ENCODE data around the gene PDZRN3. TPM values are rescaled to one million over a fixed set of nuclear protein-coding genes. Genes with fewer than 3 reads are reported as not detected.
A peak's percentile ranks its signal among the peaks of the same experiment; 100 is the strongest.

The PDZRN3 gene
- polyA plus RNA-seq, 4 donors: 2.2 to 21.4 (median 14.1) TPM

DNA sequence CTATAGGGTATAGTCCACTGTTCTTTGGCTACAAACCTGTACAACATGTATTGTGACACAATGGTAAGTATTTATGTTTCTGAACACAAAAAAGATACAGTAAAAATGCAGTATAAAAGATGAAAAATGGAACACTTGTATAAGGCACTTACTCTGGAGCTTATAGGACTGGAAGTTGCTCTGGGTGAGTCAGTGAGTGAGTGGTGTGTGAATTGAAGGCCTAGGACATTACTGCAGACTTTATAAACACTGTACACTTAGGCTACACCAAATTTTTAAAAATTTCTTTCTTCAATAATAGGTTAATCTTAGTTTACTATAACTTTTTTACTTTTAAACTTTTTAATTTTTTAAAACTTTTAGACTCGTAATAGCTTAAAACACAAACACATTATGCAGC is 10.5 kb upstream of the PDZRN3 start:
- no peak overlapping the region for H3K4me3 ChIP-seq (ENCODE audit: low read depth in 1 of 3, low read length in 3 of 3)
- H3K4me1 ChIP-seq (ENCODE audit: control insufficient read depth in 3 of 3, insufficient read depth in 2 of 3, low read depth in 1 of 3, low read length in 2 of 3): no peaks in the 10 kb centered on the region
- FAIRE-seq (no peak), DNase-seq (no peak)
- 0 to 70% (median 0%) methylated on average over 1 of the region's 1 CpG for WGBS, 3 donors
- H3K9me3 ChIP-seq (ENCODE audit: control insufficient read depth in 2 of 2, insufficient read depth in 1 of 2, low read depth in 1 of 2, low read length in 1 of 2): no peaks in the 10 kb centered on the region
- H3K27me3 ChIP-seq (ENCODE audit: control insufficient read depth in 3 of 3, insufficient read depth in 3 of 3, low read length in 3 of 3): no peaks in the 10 kb centered on the region
- H3K27ac ChIP-seq (ENCODE audit: low read depth in 1 of 3, low read length in 2 of 3): no peak overlapping the region
- H3K36me3 ChIP-seq (ENCODE audit: control insufficient read depth in 3 of 3, insufficient read depth in 2 of 3, low read depth in 1 of 3, low read length in 3 of 3): no peaks in the 10 kb centered on the region

DNA sequence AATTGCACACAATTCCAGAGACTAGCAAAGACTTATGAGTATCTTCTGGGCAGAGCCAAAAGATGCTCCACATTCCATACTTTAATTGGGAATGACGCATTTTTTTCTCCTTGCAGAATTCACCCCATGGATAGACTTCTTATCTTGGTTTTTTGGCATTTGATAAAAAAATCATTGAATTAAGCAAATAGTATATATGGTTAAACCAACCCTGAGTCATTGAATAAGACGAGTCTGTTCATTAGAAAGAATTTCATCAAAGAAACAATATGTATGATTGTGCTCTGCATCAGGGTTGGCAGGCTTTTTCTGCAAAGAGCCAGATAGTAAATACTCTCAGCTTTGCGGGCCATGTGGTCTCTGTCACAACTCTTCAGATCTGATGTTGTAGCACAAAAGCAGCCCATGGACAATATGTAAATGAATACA is 9.2 kb upstream of the PDZRN3 start:
- Histone ChIP-seq H3K27ac (ENCODE audit: low read depth in 1 of 3, low read length in 2 of 3) (no peak overlapping the region), H3K4me1 (ENCODE audit: control insufficient read depth in 3 of 3, insufficient read depth in 2 of 3, low read depth in 1 of 3, low read length in 2 of 3) (no peaks in the 10 kb centered on the region), H3K9me3 (ENCODE audit: control insufficient read depth in 2 of 2, insufficient read depth in 1 of 2, low read depth in 1 of 2, low read length in 1 of 2) (no peaks in the 10 kb centered on the region), H3K4me3 (ENCODE audit: low read depth in 1 of 3, low read length in 3 of 3) (no peak overlapping the region), H3K27me3 (ENCODE audit: control insufficient read depth in 3 of 3, insufficient read depth in 3 of 3, low read length in 3 of 3) (no peaks in the 10 kb centered on the region), H3K36me3 (ENCODE audit: control insufficient read depth in 3 of 3, insufficient read depth in 2 of 3, low read depth in 1 of 3, low read length in 3 of 3) (no peaks in the 10 kb centered on the region)
- 79 to 92% (median 84%) methylated on average over 3 of the region's 3 CpGs for WGBS, 3 donors
- DNase-seq (no peak), FAIRE-seq (no peak)

DNA sequence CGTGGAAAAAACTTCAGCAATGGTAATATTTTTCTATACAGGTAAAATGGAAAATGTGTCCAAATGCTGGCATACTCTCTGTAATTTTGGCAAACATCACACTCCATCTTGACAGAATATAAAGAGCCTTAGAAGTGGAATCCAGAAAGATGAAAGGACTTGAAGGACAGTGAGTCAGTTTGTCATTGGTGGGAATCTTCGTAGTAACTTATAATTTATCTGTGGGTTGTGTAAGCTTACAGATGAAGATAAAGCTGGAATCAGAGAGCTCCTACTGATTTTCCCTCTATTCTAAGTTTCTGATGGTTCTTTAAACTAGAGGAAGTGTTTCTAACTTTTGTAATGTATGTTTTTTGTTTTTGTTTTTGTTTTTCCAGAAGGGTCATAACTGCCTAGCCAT is 8.7 kb upstream of the PDZRN3 start:
- Histone ChIP-seq H3K27ac (ENCODE audit: low read depth in 1 of 3, low read length in 2 of 3) (no peak overlapping the region), H3K9me3 (ENCODE audit: control insufficient read depth in 2 of 2, insufficient read depth in 1 of 2, low read depth in 1 of 2, low read length in 1 of 2) (no peaks in the 10 kb centered on the region), H3K36me3 (ENCODE audit: control insufficient read depth in 3 of 3, insufficient read depth in 2 of 3, low read depth in 1 of 3, low read length in 3 of 3) (no peaks in the 10 kb centered on the region), H3K4me3 (ENCODE audit: low read depth in 1 of 3, low read length in 3 of 3) (no peak overlapping the region), H3K4me1 (ENCODE audit: control insufficient read depth in 3 of 3, insufficient read depth in 2 of 3, low read depth in 1 of 3, low read length in 2 of 3) (no peaks in the 10 kb centered on the region), H3K27me3 (ENCODE audit: control insufficient read depth in 3 of 3, insufficient read depth in 3 of 3, low read length in 3 of 3) (no peaks in the 10 kb centered on the region)
- WGBS, 3 donors: 80 to 85% (median 84%) methylated on average over 2 of the region's 2 CpGs
- DNase-seq (no peak), FAIRE-seq (no peak)

DNA sequence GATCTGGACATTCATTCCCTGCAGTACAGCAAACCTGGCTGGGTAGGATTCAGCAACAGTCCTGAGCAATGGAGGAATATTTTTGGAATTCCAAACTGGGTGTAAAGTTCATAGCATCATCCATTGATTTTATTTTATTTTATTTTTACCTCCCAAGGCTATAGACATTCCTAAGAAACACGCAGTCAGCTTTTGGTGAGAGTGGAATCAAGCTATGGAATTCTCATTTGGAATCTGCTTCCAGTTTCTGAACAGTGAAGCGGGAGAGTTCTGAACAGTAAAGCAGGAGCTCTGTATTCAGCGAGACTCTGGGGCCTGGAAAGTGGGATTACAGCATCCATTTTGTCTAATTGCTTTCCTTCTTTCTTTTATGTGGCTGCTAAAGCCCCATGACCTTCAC is 1.4 kb upstream of the PDZRN3 start:
- WGBS, 3 donors: 82 to 84% (median 83%) methylated on average over 3 of the region's 3 CpGs
- no peak overlapping the region for H3K4me3 ChIP-seq (ENCODE audit: low read depth in 1 of 3, low read length in 3 of 3)

DNA sequence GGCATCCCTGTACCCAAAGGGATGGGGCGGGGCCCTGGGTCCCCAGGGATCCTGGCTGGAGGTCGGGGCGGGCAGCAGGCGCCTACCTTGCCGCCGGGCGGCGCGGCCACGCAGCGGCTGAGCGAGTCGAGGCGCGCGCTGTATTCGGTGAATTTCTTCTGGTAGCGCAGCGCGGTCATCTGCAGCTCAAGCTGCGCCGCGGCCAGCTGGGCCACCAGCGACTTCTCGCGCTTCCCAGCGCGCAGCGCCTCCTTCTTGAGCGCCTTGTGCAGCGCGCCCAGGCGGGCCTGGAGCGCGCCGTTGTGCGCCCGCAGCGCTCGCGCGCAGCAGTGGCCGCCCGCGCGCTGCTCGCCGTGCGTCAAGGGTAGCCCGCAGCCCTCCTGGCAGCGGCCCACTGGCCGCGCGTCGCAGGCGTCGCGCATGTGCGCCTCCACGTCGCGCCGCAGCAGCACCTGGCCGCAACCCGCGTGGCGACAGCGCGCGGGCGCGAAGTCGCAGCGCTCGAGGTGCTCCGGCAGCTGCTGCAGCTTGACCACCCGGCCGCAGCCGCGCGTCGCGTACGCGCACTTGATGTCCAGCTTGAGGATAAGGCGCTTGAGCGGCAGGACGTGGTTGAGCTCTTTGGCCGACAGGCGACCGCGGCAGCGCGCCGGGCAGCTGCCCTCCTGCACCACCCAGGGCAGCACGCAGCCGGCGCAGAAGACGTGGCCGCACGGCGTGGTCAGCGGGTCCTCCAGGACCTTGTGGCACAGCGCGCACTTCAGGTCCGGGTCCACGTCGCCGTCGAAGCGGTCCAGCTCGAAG is 522 bp downstream of the PDZRN3 start:
- DNase-seq: peak; percentile 45 to 86
- Histone ChIP-seq H3K4me1 (ENCODE audit: control insufficient read depth in 3 of 3, insufficient read depth in 2 of 3, low read depth in 1 of 3, low read length in 2 of 3) (peaks cover 0 to 23% (median 0%) of the 10 kb centered on the region in 3 donors), H3K4me3 (ENCODE audit: low read depth in 1 of 3, low read length in 3 of 3) (peak overlapping the region; percentile 55 to 84 (median 64)), H3K36me3 (ENCODE audit: control insufficient read depth in 3 of 3, insufficient read depth in 2 of 3, low read depth in 1 of 3, low read length in 3 of 3) (no peaks in the 10 kb centered on the region), H3K27me3 (ENCODE audit: control insufficient read depth in 3 of 3, insufficient read depth in 3 of 3, low read length in 3 of 3) (no peaks in the 10 kb centered on the region), H3K27ac (ENCODE audit: low read depth in 1 of 3, low read length in 2 of 3) (peak overlapping the region in 2 of 3 donors; percentile 77), H3K9me3 (ENCODE audit: control insufficient read depth in 2 of 2, insufficient read depth in 1 of 2, low read depth in 1 of 2, low read length in 1 of 2) (no peaks in the 10 kb centered on the region)
- WGBS, 3 donors: 6 to 16% (median 8%) methylated on average over 73 to 112 of the region's 112 CpGs
- FAIRE-seq: no peak

More for the DNA sequence above, 1.4 kb upstream of the PDZRN3 start:
- no peaks in the 10 kb centered on the region for H3K27me3 ChIP-seq (ENCODE audit: control insufficient read depth in 3 of 3, insufficient read depth in 3 of 3, low read length in 3 of 3)
- no peaks in the 10 kb centered on the region for H3K9me3 ChIP-seq (ENCODE audit: control insufficient read depth in 2 of 2, insufficient read depth in 1 of 2, low read depth in 1 of 2, low read length in 1 of 2)
- DNase-seq: no peak
- no peaks in the 10 kb centered on the region for H3K36me3 ChIP-seq (ENCODE audit: control insufficient read depth in 3 of 3, insufficient read depth in 2 of 3, low read depth in 1 of 3, low read length in 3 of 3)
- H3K27ac ChIP-seq (ENCODE audit: low read depth in 1 of 3, low read length in 2 of 3): no peak overlapping the region
- peaks cover 0 to 13% (median 0%) of the 10 kb centered on the region in 3 donors for H3K4me1 ChIP-seq (ENCODE audit: control insufficient read depth in 3 of 3, insufficient read depth in 2 of 3, low read depth in 1 of 3, low read length in 2 of 3)
- no peak for FAIRE-seq

DNA sequence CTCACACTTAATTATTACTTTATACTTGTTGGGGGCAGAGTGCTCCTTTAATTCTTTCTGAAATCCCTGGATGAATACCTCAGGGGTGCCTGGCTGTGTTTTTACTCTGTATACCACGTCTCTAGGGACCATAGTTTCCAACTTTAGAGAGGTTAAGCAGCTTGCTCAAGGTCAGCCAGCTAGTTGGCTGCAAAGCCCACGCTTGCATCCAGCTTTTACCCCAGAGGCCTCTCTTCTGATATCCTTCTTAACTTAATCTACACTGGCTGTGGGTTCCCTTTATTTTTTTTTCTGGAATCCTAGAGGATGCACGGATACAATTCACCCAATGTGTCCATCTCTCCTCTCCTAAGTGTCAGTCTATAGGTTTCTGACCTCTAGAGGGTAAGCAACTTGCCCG is 1.4 kb downstream of the PDZRN3 start:
- H3K4me1 ChIP-seq (ENCODE audit: control insufficient read depth in 3 of 3, insufficient read depth in 2 of 3, low read depth in 1 of 3, low read length in 2 of 3): peaks cover 0 to 23% (median 0%) of the 10 kb centered on the region in 3 donors
- FAIRE-seq (no peak), DNase-seq (no peak)
- no peaks in the 10 kb centered on the region for H3K27me3 ChIP-seq (ENCODE audit: control insufficient read depth in 3 of 3, insufficient read depth in 3 of 3, low read length in 3 of 3)
- H3K9me3 ChIP-seq (ENCODE audit: control insufficient read depth in 2 of 2, insufficient read depth in 1 of 2, low read depth in 1 of 2, low read length in 1 of 2): no peaks in the 10 kb centered on the region
- H3K36me3 ChIP-seq (ENCODE audit: control insufficient read depth in 3 of 3, insufficient read depth in 2 of 3, low read depth in 1 of 3, low read length in 3 of 3): no peaks in the 10 kb centered on the region
- peak overlapping the region in 2 of 3 donors; percentile 63 to 77 for H3K27ac ChIP-seq (ENCODE audit: low read depth in 1 of 3, low read length in 2 of 3)
- H3K4me3 ChIP-seq (ENCODE audit: low read depth in 1 of 3, low read length in 3 of 3): peak overlapping the region; percentile 36 to 84 (median 64)
- whole genome bisulfite sequencing, 3 donors: 12 to 16% (median 15%) methylated on average over 4 of the region's 4 CpGs

DNA sequence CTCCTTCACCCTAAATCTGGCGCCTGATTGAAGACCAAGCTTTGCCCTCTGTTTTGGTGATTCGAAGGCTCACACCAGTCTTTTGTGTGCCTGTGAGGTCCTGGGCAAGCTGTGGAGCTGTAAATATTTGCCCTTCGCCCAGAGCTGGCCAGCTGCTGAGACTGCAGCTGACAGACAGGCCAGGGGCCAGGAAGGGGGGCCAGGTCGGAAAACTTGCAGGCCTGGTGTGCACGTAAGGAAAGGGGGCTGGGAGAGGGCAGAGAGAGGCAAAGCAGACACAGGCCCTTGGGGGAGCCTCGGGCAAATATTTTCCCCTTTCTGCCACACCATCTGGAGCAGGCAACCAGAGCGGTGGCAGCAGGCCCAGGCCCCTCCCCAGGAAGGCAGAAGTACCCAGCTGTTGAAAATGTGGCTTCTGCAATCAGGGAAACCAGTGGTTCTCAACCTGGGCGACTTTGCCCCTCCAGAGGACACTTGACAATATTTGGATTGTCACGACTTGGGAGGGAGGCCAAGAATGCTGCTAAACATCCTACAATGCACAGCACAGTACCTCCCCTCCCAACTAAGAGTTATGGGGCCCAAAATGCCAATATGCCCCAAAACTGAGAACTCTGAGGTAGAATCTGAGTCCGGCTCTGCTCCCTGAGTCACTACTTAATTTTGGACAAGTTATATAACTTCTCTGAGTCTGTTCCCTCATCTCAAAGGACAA is 2.5 kb downstream of the PDZRN3 start:
- Histone ChIP-seq H3K9me3 (ENCODE audit: control insufficient read depth in 2 of 2, insufficient read depth in 1 of 2, low read depth in 1 of 2, low read length in 1 of 2) (no peaks in the 10 kb centered on the region), H3K4me3 (ENCODE audit: low read depth in 1 of 3, low read length in 3 of 3) (peak overlapping the region in 1 of 3 donors; percentile 84), H3K27ac (ENCODE audit: low read depth in 1 of 3, low read length in 2 of 3) (peak overlapping the region in 2 of 3 donors; percentile 69 to 77), H3K36me3 (ENCODE audit: control insufficient read depth in 3 of 3, insufficient read depth in 2 of 3, low read depth in 1 of 3, low read length in 3 of 3) (no peaks in the 10 kb centered on the region), H3K27me3 (ENCODE audit: control insufficient read depth in 3 of 3, insufficient read depth in 3 of 3, low read length in 3 of 3) (no peaks in the 10 kb centered on the region), H3K4me1 (ENCODE audit: control insufficient read depth in 3 of 3, insufficient read depth in 2 of 3, low read depth in 1 of 3, low read length in 2 of 3) (peaks cover 0 to 23% (median 0%) of the 10 kb centered on the region in 3 donors)
- FAIRE-seq (no peak), DNase-seq (peak; percentile 58 to 88)
- WGBS, 3 donors: 8 to 22% (median 19%) methylated on average over 10 of the region's 10 CpGs

DNA sequence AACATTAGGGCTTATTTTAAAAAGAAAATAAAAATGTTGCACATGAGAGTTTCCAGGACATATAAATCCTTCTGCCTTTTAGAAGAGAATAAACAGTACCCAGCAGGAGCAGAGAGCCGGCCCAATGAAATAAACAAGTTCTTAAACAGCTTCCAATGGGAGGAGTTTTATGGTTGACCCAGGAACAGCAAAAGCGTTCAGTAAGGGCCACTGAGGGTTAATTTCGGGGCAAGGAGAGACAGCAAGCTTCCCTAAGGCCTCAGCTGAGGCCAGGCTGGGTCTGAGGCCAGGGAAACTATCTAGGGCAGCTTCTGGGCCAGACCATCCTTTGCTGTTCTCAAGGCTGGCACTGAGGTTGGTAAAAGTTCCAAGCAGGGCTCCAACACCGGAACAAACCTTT is 3.4 kb downstream of the PDZRN3 start:
- Histone ChIP-seq H3K36me3 (ENCODE audit: control insufficient read depth in 3 of 3, insufficient read depth in 2 of 3, low read depth in 1 of 3, low read length in 3 of 3) (peaks cover 0 to 3% (median 0%) of the 10 kb centered on the region in 3 donors), H3K4me1 (ENCODE audit: control insufficient read depth in 3 of 3, insufficient read depth in 2 of 3, low read depth in 1 of 3, low read length in 2 of 3) (peaks cover 0 to 23% (median 0%) of the 10 kb centered on the region in 3 donors), H3K27me3 (ENCODE audit: control insufficient read depth in 3 of 3, insufficient read depth in 3 of 3, low read length in 3 of 3) (no peaks in the 10 kb centered on the region), H3K9me3 (ENCODE audit: control insufficient read depth in 2 of 2, insufficient read depth in 1 of 2, low read depth in 1 of 2, low read length in 1 of 2) (no peaks in the 10 kb centered on the region), H3K27ac (ENCODE audit: low read depth in 1 of 3, low read length in 2 of 3) (peak overlapping the region in 2 of 3 donors; percentile 29 to 77), H3K4me3 (ENCODE audit: low read depth in 1 of 3, low read length in 3 of 3) (peak overlapping the region in 1 of 3 donors; percentile 84)
- whole genome bisulfite sequencing, 3 donors: 5 to 18% (median 18%) methylated on average over 4 of the region's 4 CpGs
- FAIRE-seq (no peak), DNase-seq (peak in 1 of 2 donors; percentile 32)

All from small intestine (tissue), 7 donors.